HepG2 (cell line): Measurements from ENCODE around the gene RAB11FIP5.
"Not testable (repeated sequence)": the region's sequence is repeated elsewhere in the genome, so short reads cannot be mapped to it uniquely, and the experiment has no call there.

Experiments
- CHD2 ChIP-seq: IDR thresholded peaks from 2 replicates; pipeline ENCODE4 v1.6.1; 2011; ENCODE audit warnings: low read depth, low read length, improper control_type of control experiment
- EP300 ChIP-seq, 3 experiments: sonication (generic) in 1 of 3; formaldehyde crosslinking in 1 of 3; IDR thresholded peaks; 2 replicates each; pipeline versions ENCODE4 v1.5.1 to v1.6.1; 2011 to 2020; ENCODE audit warnings: low read depth in 2 of 3, low read length in 2 of 3, borderline replicate concordance in 1 of 3, improper control_type of control experiment in 1 of 3, mild to moderate bottlenecking in 1 of 3, missing genetic modification reagents in 1 of 3, moderate library complexity in 1 of 3
- NFE2 ChIP-seq: sonication (generic); formaldehyde crosslinking; IDR thresholded peaks from 2 replicates; pipeline ENCODE4 v1.4.0; 2020; ENCODE audit warnings: missing genetic modification reagents
- NFRKB ChIP-seq: fragments of 450-650 bp; IDR thresholded peaks from 2 replicates; pipeline ENCODE4 v1.6.1; 2017
- PLRG1 ChIP-seq: fragments of 450-650 bp; conservative IDR thresholded peaks from 2 replicates; pipeline ENCODE4 v1.6.1; 2016
- RAD21 ChIP-seq: fragments of 450-650 bp; formaldehyde crosslinking; IDR thresholded peaks from 2 replicates; pipeline ENCODE4 v1.5.0; 2020; ENCODE audit warnings: mild to moderate bottlenecking
- SP1 ChIP-seq, 2 experiments: fragments of 450-650 bp in 1 of 2; sonication (generic) in 1 of 2; formaldehyde crosslinking in 1 of 2; IDR thresholded peaks; 2 replicates each; pipeline versions ENCODE4 v1.4.0 to v1.6.1; 2016 to 2020; ENCODE audit warnings: missing genetic modification reagents in 1 of 2
- SUZ12 ChIP-seq: fragments of 150-350 bp; IDR thresholded peaks from 2 replicates; pipeline ENCODE4 v1.6.1; 2014; ENCODE audit warnings: low read depth, low read length
- TCF7L2 ChIP-seq: IDR thresholded peaks from 2 replicates; pipeline ENCODE4 v1.6.1; 2011; ENCODE audit warnings: mild to moderate bottlenecking, low read depth, low read length, moderate library complexity
- U2AF2 ChIP-seq: fragments of 200-400 bp; formaldehyde crosslinking; IDR thresholded peaks from 2 replicates; pipeline ENCODE4 v1.6.1; 2017; ENCODE audit warnings: low read depth, mild to moderate bottlenecking, low read length
- ZNF138 ChIP-seq: sonication (generic); formaldehyde crosslinking; IDR thresholded peaks from 2 replicates; pipeline ENCODE4 v1.5.0; 2020; ENCODE audit warnings: mild to moderate bottlenecking, low read depth, missing genetic modification reagents
- ZNF224 ChIP-seq: sonication (generic); formaldehyde crosslinking; IDR thresholded peaks from 2 replicates; pipeline ENCODE4 v1.5.0; 2020; ENCODE audit warnings: mild to moderate bottlenecking, missing genetic modification reagents
- TF ChIP-seq, protein P1 (sequence below): sonication (generic); formaldehyde crosslinking; IDR thresholded peaks from 2 replicates; pipeline ENCODE4 v1.4.0; 2020; ENCODE audit warnings: missing genetic modification reagents

DNA sequence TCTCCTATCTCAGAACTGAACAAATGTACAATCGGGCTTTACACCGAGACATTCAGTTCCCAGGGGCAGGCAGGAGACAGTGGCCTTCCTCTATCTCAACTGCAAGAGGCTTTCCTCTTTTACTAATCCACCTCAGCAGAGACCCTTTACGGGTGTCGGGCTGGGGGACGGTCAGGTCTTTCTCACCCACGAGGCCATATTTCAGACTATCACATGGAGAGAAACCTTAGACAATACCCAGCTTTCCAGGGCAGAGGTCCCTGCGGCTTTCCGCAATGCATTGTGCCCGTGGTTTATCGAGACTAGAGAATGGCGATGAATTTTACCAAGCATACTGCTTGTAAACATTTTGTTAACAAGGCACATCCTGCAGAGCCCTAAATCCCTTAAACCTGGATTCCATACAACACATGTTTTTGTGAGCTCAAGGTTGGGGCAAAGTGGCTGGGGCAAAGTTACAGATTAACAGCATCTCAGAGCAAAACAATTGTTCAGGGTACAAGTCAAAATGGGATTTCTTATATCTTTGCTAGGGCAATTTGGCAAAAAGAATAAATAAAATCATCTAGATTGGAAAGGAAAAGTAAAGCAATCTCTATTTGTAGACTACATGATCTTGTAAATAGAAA, 7.0 kb upstream of the RAB11FIP5 start:
- not testable (repeated sequence) for TF ChIP-seq NFE2 (CRISPR knock-in tag); SP1 (IDR thresholded peaks at IDR 0.05); SP1 (CRISPR knock-in tag; IDR thresholded peaks at IDR 0.05); ZNF138; TCF7L2; NFRKB; SUZ12; ZNF224 (CRISPR knock-in tag); RAD21; U2AF2; EP300 (CRISPR knock-in tag; IDR thresholded peaks at IDR 0.05; ENCODE audit: borderline replicate concordance); PLRG1; CHD2
- TF ChIP-seq, protein P1, sequence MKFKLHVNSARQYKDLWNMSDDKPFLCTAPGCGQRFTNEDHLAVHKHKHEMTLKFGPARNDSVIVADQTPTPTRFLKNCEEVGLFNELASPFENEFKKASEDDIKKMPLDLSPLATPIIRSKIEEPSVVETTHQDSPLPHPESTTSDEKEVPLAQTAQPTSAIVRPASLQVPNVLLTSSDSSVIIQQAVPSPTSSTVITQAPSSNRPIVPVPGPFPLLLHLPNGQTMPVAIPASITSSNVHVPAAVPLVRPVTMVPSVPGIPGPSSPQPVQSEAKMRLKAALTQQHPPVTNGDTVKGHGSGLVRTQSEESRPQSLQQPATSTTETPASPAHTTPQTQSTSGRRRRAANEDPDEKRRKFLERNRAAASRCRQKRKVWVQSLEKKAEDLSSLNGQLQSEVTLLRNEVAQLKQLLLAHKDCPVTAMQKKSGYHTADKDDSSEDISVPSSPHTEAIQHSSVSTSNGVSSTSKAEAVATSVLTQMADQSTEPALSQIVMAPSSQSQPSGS (CRISPR knock-in tag) = not testable (repeated sequence)
- TF ChIP-seq EP300 (IDR thresholded peaks at IDR 0.05; ENCODE audit: low read depth in 2 of 2, low read length in 2 of 2) = 0 out of 4 replicates have a peak, but pooled peaks of 1 of the 2 experiments have one; percentile 6
